Calu3 (cell line): Measurements from ENCODE around the gene PHLPP2. TPM values are rescaled to one million over a fixed set of nuclear protein-coding genes. Genes with fewer than 3 reads are reported as not detected.

ENCODE experiments used
- Bru-seq: library from RNA; stranded (reverse); fragments of 400-500 nt; gene quantifications from one replicate; lab custom pipeline; 2021; lab: Mats Ljungman, UMichigan
- BruChase-seq, 2 experiments: library from RNA; stranded (reverse); fragments of 400-500 nt; gene quantifications; one replicate each; lab custom pipeline; 2021; lab: Mats Ljungman, UMichigan
- BruUV-seq: library from RNA; stranded (reverse); fragments of 400-500 nt; replicated peaks from 2 replicates; lab custom pipeline; 2021; lab: Mats Ljungman, UMichigan
- CTCF ChIA-PET: fragments of 300-600 bp; sonication (Branson Sonifier 250); formaldehyde crosslinking; loops from one replicate; lab custom pipeline; 2022; ENCODE audit warnings: antibody characterized with exemption; lab: Charles Lee
- DNase-seq: peaks from one replicate; pipeline ENCODE4 v3.0.0; 2022
- H3K27ac Mint-ChIP-seq: one replicate; pipeline ENCODE4 v1.8.0; 2022; ENCODE audit warnings: mixed read lengths; ENCODE audit not compliant: unreplicated experiment
- H3K27me3 Mint-ChIP-seq: one replicate; pipeline ENCODE4 v1.8.0; 2022; ENCODE audit warnings: mixed read lengths; ENCODE audit not compliant: unreplicated experiment
- H3K36me3 Mint-ChIP-seq: one replicate; pipeline ENCODE4 v1.8.0; 2022; ENCODE audit warnings: mild to moderate bottlenecking, moderate library complexity, mixed read lengths; ENCODE audit not compliant: insufficient read depth, unreplicated experiment
- H3K4me1 Mint-ChIP-seq: one replicate; pipeline ENCODE4 v1.8.0; 2022; ENCODE audit warnings: mild to moderate bottlenecking, low read depth, mixed read lengths; ENCODE audit not compliant: unreplicated experiment
- H3K4me3 Mint-ChIP-seq: one replicate; pipeline ENCODE4 v1.8.0; 2022; ENCODE audit warnings: mild to moderate bottlenecking, low read depth, moderate library complexity, mixed read lengths; ENCODE audit not compliant: unreplicated experiment
- H3K9me3 Mint-ChIP-seq: one replicate; pipeline ENCODE4 v1.8.0; 2022; ENCODE audit warnings: low read depth, mixed read lengths; ENCODE audit not compliant: unreplicated experiment
- intact Hi-C: fragments of 100-400 bp; cut with micrococcal nuclease; formaldehyde crosslinking; loops from one replicate; pipeline ENCODE4 v1.10.0; 2022; ENCODE audit not compliant: unreplicated experiment
- long read RNA-seq: library from polyadenylated mRNA; stranded (forward); transcript quantifications from one replicate; pipeline ENCODE4 v2.0.0, GENCODE V29; 2022
- total RNA-seq: library from RNA; stranded (reverse); gene quantifications from 2 replicates; pipeline ENCODE4 v1.2.3, GENCODE V29; 2022
- TF ChIP-seq, protein P1 (sequence below): fragments of 200-600 bp; IDR thresholded peaks from one replicate; pipeline ENCODE4 v1.8.0; 2022; ENCODE audit warnings: antibody characterized with exemption; ENCODE audit not compliant: unreplicated experiment

Gene PHLPP2
- total RNA-seq (10.0 and 11.2 TPM in 2 replicates), Bru-seq, nascent RNA (percentile 62 among the genes with signal in this experiment), BruChase-seq, experiment 1, labeled RNA remaining after a 6-hour chase (percentile 55 among the genes with signal in this experiment), BruChase-seq, experiment 2, labeled RNA remaining after a 2-hour chase (percentile 61 among the genes with signal in this experiment)
- long read RNA-seq, partial matches to known transcripts: 1 of 12 reads
- long read RNA-seq, other reads (novel, unspliced or antisense): 11 of 12 reads

GRCh38 chr16:71724320-71724751 is at the start of gene PHLPP2:
Gene PHLPP2 (minus strand): TSS chr16:71724701. CDS start chr16:71714795, 9,906 bp downstream.
- TF ChIP-seq, protein P1, sequence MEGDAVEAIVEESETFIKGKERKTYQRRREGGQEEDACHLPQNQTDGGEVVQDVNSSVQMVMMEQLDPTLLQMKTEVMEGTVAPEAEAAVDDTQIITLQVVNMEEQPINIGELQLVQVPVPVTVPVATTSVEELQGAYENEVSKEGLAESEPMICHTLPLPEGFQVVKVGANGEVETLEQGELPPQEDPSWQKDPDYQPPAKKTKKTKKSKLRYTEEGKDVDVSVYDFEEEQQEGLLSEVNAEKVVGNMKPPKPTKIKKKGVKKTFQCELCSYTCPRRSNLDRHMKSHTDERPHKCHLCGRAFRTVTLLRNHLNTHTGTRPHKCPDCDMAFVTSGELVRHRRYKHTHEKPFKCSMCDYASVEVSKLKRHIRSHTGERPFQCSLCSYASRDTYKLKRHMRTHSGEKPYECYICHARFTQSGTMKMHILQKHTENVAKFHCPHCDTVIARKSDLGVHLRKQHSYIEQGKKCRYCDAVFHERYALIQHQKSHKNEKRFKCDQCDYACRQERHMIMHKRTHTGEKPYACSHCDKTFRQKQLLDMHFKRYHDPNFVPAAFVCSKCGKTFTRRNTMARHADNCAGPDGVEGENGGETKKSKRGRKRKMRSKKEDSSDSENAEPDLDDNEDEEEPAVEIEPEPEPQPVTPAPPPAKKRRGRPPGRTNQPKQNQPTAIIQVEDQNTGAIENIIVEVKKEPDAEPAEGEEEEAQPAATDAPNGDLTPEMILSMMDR: no peak
- CTCF ChIA-PET: no interaction called here
- TSS peak; percentile 52 for BruUV-seq
- DNase-seq: no peak
- intact Hi-C loops: no loop called here
- Mint-ChIP-seq H3K9me3 (no peaks in the 10 kb centered on the region), H3K36me3 (peaks cover 28% of the 10 kb centered on the region), H3K27me3 (no peaks in the 10 kb centered on the region), H3K4me3 (peak within 1 kb of the TSS; percentile 91), H3K4me1 (no peaks in the 10 kb centered on the region), H3K27ac (peak within 1 kb of the TSS; percentile 40)

- TF ChIP-seq, protein P1: no peak
- H3K27me3 Mint-ChIP-seq: no peaks in the 10 kb centered on the region
- peak overlapping the region; percentile 86 for H3K27ac Mint-ChIP-seq
- H3K4me1 Mint-ChIP-seq: peaks cover 24% of the 10 kb centered on the region
- BruUV-seq: no TSS peak
- peaks cover 68% of the 10 kb centered on the region for H3K36me3 Mint-ChIP-seq
- DNase-seq: no peak
- peak overlapping the region; percentile 18 for H3K4me3 Mint-ChIP-seq
- intact Hi-C loops: loop anchor here (5.0 to 10.0 kb wide), 2 partner anchors 36 to 193 kb away; partner anchors contain the start of gene AP1G1
- H3K9me3 Mint-ChIP-seq: no peaks in the 10 kb centered on the region
- CTCF ChIA-PET: no interaction called here
These were observed 47.1 kb upstream of the PHLPP2 start for GRCh38 chr16:71771571-71771970.

- TF ChIP-seq, protein P1: no peak
- BruUV-seq: no TSS peak
- intact Hi-C loops: no loop called here
- Mint-ChIP-seq H3K36me3 (peaks cover 61% of the 10 kb centered on the region), H3K27ac (no peak overlapping the region), H3K4me1 (peaks cover 24% of the 10 kb centered on the region), H3K4me3 (no peak overlapping the region), H3K27me3 (no peaks in the 10 kb centered on the region), H3K9me3 (no peaks in the 10 kb centered on the region)
- no peak for DNase-seq
- CTCF ChIA-PET: interaction anchor here (0.9 kb wide), 1 partner anchor 112 kb away, joined by 3 read pairs; no protein-coding TSS in a partner anchor
These were observed 44.7 kb upstream of the PHLPP2 start for GRCh38 chr16:71769222-71769621.

- BruUV-seq: no TSS peak
- TF ChIP-seq, protein P1: no peak
- Mint-ChIP-seq H3K4me3 (no peak overlapping the region), H3K27me3 (no peaks in the 10 kb centered on the region), H3K27ac (peak overlapping the region; percentile 36), H3K4me1 (peaks cover 16% of the 10 kb centered on the region), H3K9me3 (no peaks in the 10 kb centered on the region), H3K36me3 (peaks cover 63% of the 10 kb centered on the region)
- DNase-seq: no peak
- intact Hi-C loops: loop anchor here (2.0 kb wide), 1 partner anchor 18 kb away; no protein-coding TSS in a partner anchor
- CTCF ChIA-PET: interaction anchor here (0.6 kb wide), 1 partner anchor 335 kb away, joined by 3 read pairs; no protein-coding TSS in a partner anchor
These were observed 42.8 kb upstream of the PHLPP2 start for GRCh38 chr16:71767060-71767900.
